HepG2 (cell line): ENCODE data around the gene CKMT2.

ENCODE experiments used
- BRD4 ChIP-seq: sonication (generic); formaldehyde crosslinking; IDR thresholded peaks from 2 replicates; pipeline ENCODE4 v1.4.0; 2020; ENCODE audit warnings: missing genetic modification reagents
- CEBPB ChIP-seq: IDR thresholded peaks from 2 replicates; pipeline ENCODE4 v1.6.1; 2011; ENCODE audit warnings: low read depth, low read length, improper control_type of control experiment, borderline replicate concordance
- CTCF ChIP-seq: sonication (generic); formaldehyde crosslinking; IDR thresholded peaks from 2 replicates; pipeline ENCODE4 v1.5.0; 2020; ENCODE audit warnings: mild to moderate bottlenecking, missing genetic modification reagents, moderate library complexity
- REST ChIP-seq, 2 experiments: IDR thresholded peaks; 2 replicates each; pipeline ENCODE4 v1.6.1; 2011 to 2012; ENCODE audit warnings: low read length in 2 of 2, borderline replicate concordance in 1 of 2, low read depth in 1 of 2, mild to moderate bottlenecking in 1 of 2, moderate library complexity in 1 of 2
- SMC3 ChIP-seq: IDR thresholded peaks from 2 replicates; pipeline ENCODE4 v1.6.1; 2011; ENCODE audit warnings: low read length, improper control_type of control experiment
- SSRP1 ChIP-seq: IDR thresholded peaks from 2 replicates; pipeline ENCODE4 v1.6.1; 2016; ENCODE audit warnings: control low read depth
- TCF7 ChIP-seq: sonication (generic); IDR thresholded peaks from 2 replicates; pipeline ENCODE4 v1.6.1; 2016; ENCODE audit warnings: antibody characterized with exemption, low read depth
- ZKSCAN5 ChIP-seq: sonication (generic); formaldehyde crosslinking; IDR thresholded peaks from 2 replicates; pipeline ENCODE4 v1.5.1; 2020; ENCODE audit warnings: mild to moderate bottlenecking, missing genetic modification reagents
- ZNF337 ChIP-seq: sonication (generic); formaldehyde crosslinking; IDR thresholded peaks from 2 replicates; pipeline ENCODE4 v1.5.1; 2020; ENCODE audit warnings: missing genetic modification reagents, low read depth, mild to moderate bottlenecking, borderline replicate concordance
- TF ChIP-seq, protein P1 (sequence below), 2 experiments: sonication (generic) in 1 of 2; formaldehyde crosslinking in 1 of 2; IDR thresholded peaks; 2 replicates each; pipeline versions ENCODE4 v1.5.1 to v1.6.1; 2011 to 2020; ENCODE audit warnings: borderline replicate concordance in 1 of 2, low read depth in 1 of 2, low read length in 1 of 2, mild to moderate bottlenecking in 1 of 2, missing genetic modification reagents in 1 of 2, moderate library complexity in 1 of 2

DNA sequence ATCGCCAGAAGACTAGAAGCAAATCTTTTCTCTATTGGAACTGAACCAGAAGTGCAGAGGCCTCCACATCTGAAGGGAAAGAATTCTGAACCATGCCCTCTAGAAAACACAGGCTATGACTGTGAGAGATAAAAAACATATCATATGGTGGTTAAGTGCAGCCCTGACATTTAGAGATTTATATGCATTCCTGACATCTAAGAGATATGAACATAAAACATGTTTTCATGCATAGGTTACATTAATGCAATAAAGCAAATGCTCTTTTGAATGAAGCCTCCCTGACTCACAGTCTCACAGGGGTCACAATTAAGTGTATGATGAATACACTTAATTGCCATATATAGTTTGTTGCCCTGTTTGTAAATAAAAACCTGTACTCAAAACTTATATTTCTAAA, 28.9 kb upstream of the CKMT2 start:
- TF ChIP-seq TCF7 (no peak), SMC3 (no peak), BRD4 (CRISPR knock-in tag) (no peak), ZKSCAN5 (no peak), CEBPB (no peak), REST (IDR thresholded peaks at IDR 0.05; ENCODE audit: borderline replicate concordance in 1 of 2, low read depth in 1 of 2, low read length in 2 of 2) (no peak), SSRP1 (no peak), CTCF (no peak), ZNF337 (CRISPR knock-in tag) (no peak)
- TF ChIP-seq, protein P1, sequence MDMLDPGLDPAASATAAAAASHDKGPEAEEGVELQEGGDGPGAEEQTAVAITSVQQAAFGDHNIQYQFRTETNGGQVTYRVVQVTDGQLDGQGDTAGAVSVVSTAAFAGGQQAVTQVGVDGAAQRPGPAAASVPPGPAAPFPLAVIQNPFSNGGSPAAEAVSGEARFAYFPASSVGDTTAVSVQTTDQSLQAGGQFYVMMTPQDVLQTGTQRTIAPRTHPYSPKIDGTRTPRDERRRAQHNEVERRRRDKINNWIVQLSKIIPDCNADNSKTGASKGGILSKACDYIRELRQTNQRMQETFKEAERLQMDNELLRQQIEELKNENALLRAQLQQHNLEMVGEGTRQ (IDR thresholded peaks at IDR 0.05; ENCODE audit: low read depth, low read length): no peak
- TF ChIP-seq, protein P1 (CRISPR knock-in tag; IDR thresholded peaks at IDR 0.05; ENCODE audit: borderline replicate concordance): no peak
